MCF 10A (cell line): ENCODE results near the gene IGF1. TPM values are rescaled to one million over a fixed set of nuclear protein-coding genes. Genes with fewer than 3 reads are reported as not detected.
"Not testable (repeated sequence)": the region's sequence is repeated elsewhere in the genome, so short reads cannot be mapped to it uniquely, and the experiment has no call there.

Experiments used
- BruUV-seq: library from RNA; stranded (reverse); fragments of 400-500 nt; replicated peaks from 2 replicates; lab custom pipeline; 2021; lab: Mats Ljungman, UMichigan
- CTCF ChIA-PET: fragments of 300-600 bp; sonication (Branson Sonifier 250); formaldehyde crosslinking; extraction: SDS; loops from one replicate; lab custom pipeline; 2021; ENCODE audit warnings: antibody characterized with exemption, inconsistent platforms; lab: Yijun Ruan, JAX
- POLR2A ChIA-PET: fragments of 300-600, 350-650 bp; sonication (Branson Sonifier 250); formaldehyde crosslinking; extraction: SDS; loops from one replicate; lab custom pipeline; 2020; ENCODE audit warnings: antibody characterized with exemption, inconsistent platforms; lab: Yijun Ruan, JAX
- DNase-seq: peaks from one replicate; pipeline ENCODE4 v3.0.0-alpha.2; 2018; ENCODE audit not compliant: unreplicated experiment
- H3K27ac Mint-ChIP-seq: one replicate; pipeline ENCODE4 v1.8.0; 2022; ENCODE audit warnings: mild to moderate bottlenecking, low read depth, mixed read lengths; ENCODE audit not compliant: unreplicated experiment
- H3K27me3 Mint-ChIP-seq: one replicate; pipeline ENCODE4 v1.8.0; 2022; ENCODE audit warnings: mixed read lengths; ENCODE audit not compliant: insufficient read depth, unreplicated experiment
- H3K36me3 Mint-ChIP-seq: one replicate; pipeline ENCODE4 v1.8.0; 2022; ENCODE audit warnings: mild to moderate bottlenecking, moderate library complexity, mixed read lengths; ENCODE audit not compliant: insufficient read depth, unreplicated experiment
- H3K4me1 Mint-ChIP-seq: one replicate; pipeline ENCODE4 v1.8.0; 2022; ENCODE audit warnings: mixed read lengths; ENCODE audit not compliant: insufficient read depth, unreplicated experiment
- H3K4me3 Mint-ChIP-seq: one replicate; pipeline ENCODE4 v1.8.0; 2022; ENCODE audit warnings: mild to moderate bottlenecking, moderate library complexity, mixed read lengths; ENCODE audit not compliant: unreplicated experiment
- H3K9me3 Mint-ChIP-seq: one replicate; pipeline ENCODE4 v1.8.0; 2022; ENCODE audit warnings: mixed read lengths; ENCODE audit not compliant: unreplicated experiment
- intact Hi-C: fragments of 100-400 bp; cut with micrococcal nuclease; formaldehyde crosslinking; loops from 2 replicates; pipeline ENCODE4 v1.14.1; 2022
- total RNA-seq: library from RNA; stranded (reverse); gene quantifications from 2 replicates; pipeline ENCODE4 v1.2.3, GENCODE V29; 2022
- TF ChIP-seq, protein P1 (sequence below): fragments of 200-600 bp; IDR thresholded peaks from one replicate; pipeline ENCODE4 v1.8.0; 2022; ENCODE audit warnings: antibody characterized with exemption, mild to moderate bottlenecking; ENCODE audit not compliant: unreplicated experiment

Gene IGF1
- total RNA-seq, 1 experiment from 2014 or later, result not detected

DNA sequence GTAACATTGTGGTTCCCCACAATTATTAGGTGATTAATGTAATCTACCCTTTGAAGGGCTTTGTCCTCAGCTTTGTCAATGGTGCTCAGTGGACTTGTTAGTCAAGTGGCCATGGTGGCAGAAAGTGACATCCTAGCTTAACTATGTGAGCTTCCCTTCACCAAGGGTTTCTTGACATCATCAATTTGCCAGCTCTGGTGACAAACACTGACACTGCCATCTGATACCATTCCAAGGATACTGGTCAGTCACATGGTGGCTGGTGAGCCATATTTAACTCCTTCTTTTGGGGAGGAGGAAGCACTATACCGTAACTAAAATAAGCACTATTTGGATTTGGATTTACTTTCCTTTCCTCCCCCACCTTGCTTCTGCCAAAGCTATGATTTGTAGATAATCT, 115.7 kb downstream of the IGF1 start:
- ChIA-PET POLR2A (interaction anchor here (0.6 kb wide), 1 partner anchor 13 kb away, joined by 3 read pairs; no protein-coding TSS in a partner anchor), CTCF (interaction anchor here (0.6 kb wide), 1 partner anchor 20 kb away, joined by 3 read pairs; no protein-coding TSS in a partner anchor)

DNA sequence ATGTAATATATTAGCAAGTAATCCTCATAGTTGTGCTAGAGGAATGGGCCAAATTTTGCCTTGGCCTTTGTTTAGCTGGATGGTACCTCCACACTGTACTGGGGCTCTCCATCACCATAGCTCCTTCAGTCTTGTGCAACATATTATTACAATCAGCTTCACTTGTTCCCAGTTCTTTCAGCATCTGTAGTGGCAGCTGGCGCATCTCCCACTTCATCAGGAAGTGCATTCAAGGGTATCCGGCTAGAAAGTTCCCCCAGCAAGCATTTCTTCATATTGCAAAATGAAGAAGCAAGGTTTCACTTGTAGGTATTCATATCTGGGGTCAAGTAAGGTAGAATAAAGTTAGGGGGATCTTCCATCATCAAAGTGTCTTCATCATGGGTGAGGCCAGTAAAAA, 123.7 kb downstream of the IGF1 start:
- Mint-ChIP-seq H3K4me1 (no peaks in the 10 kb centered on the region), H3K27me3 (no peaks in the 10 kb centered on the region), H3K27ac (no peak overlapping the region), H3K4me3 (no peak overlapping the region), H3K36me3 (no peaks in the 10 kb centered on the region), H3K9me3 (peaks cover 25% of the 10 kb centered on the region)
- POLR2A ChIA-PET, result no interaction called here
- TF ChIP-seq, protein P1, sequence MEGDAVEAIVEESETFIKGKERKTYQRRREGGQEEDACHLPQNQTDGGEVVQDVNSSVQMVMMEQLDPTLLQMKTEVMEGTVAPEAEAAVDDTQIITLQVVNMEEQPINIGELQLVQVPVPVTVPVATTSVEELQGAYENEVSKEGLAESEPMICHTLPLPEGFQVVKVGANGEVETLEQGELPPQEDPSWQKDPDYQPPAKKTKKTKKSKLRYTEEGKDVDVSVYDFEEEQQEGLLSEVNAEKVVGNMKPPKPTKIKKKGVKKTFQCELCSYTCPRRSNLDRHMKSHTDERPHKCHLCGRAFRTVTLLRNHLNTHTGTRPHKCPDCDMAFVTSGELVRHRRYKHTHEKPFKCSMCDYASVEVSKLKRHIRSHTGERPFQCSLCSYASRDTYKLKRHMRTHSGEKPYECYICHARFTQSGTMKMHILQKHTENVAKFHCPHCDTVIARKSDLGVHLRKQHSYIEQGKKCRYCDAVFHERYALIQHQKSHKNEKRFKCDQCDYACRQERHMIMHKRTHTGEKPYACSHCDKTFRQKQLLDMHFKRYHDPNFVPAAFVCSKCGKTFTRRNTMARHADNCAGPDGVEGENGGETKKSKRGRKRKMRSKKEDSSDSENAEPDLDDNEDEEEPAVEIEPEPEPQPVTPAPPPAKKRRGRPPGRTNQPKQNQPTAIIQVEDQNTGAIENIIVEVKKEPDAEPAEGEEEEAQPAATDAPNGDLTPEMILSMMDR, result no peak
- BruUV-seq, result no TSS peak
- CTCF ChIA-PET, result interaction anchor here (0.6 kb wide), 1 partner anchor 128 kb away, joined by 3 read pairs; no protein-coding TSS in a partner anchor
- DNase-seq, result no peak
- intact Hi-C loops, result no loop called here

More for the DNA sequence above, 115.7 kb downstream of the IGF1 start:
- H3K4me3 Mint-ChIP-seq, result no peak overlapping the region
- H3K4me1 Mint-ChIP-seq, result no peaks in the 10 kb centered on the region
- no peaks in the 10 kb centered on the region for H3K36me3 Mint-ChIP-seq
- H3K9me3 Mint-ChIP-seq, result peaks cover 7% of the 10 kb centered on the region
- intact Hi-C loops, result no loop called here
- no peak overlapping the region for H3K27ac Mint-ChIP-seq
- no peak for DNase-seq
- BruUV-seq, result no TSS peak
- TF ChIP-seq, protein P1, result no peak
- no peaks in the 10 kb centered on the region for H3K27me3 Mint-ChIP-seq

DNA sequence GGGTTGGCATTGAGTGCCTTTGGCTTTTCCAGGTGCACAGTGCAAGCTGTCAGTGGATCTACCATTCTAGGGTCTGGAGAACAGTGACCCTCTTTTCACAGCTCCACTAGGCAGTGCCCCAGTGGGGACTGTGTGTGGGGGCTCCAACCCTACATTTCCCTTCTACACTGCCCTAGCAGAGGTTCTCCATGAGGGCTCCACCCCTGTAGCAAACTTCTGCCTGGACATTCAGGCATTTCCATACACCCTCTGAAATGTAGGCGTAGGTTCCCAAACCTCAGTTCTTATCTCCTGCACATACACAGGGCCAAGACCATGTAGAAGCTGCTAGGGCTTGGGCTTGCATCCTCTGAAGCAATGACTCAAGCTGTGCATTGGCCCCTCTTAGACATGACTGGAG, 126.1 kb downstream of the IGF1 start:
- peaks cover 19% of the 10 kb centered on the region for H3K9me3 Mint-ChIP-seq
- BruUV-seq, H3K27ac Mint-ChIP-seq, H3K4me3 Mint-ChIP-seq, H3K4me1 Mint-ChIP-seq, H3K27me3 Mint-ChIP-seq, POLR2A ChIA-PET, DNase-seq, H3K36me3 Mint-ChIP-seq, CTCF ChIA-PET, intact Hi-C loops: not testable (repeated sequence)

DNA sequence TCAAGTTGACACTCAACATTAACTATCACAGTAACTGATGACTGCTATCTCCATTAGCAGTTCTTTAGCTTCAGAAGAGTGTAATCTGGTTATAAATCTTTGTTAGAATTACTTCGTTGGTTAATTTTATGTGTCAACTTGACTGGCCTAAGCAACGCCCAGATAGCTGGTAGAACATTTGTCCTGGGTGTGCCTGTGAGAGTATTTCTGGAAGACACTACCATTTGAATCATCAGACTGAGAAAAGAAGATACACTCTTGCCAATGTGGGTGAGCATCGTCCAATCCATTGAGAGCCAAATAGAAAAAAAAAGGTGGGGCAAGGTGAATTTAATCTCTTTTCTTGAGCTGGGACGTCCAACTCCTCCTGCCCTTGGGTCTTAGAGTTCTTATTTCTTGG, 129.0 kb downstream of the IGF1 start:
- Mint-ChIP-seq H3K36me3 (no peaks in the 10 kb centered on the region), H3K27me3 (no peaks in the 10 kb centered on the region), H3K27ac (no peak overlapping the region), H3K4me3 (no peak overlapping the region), H3K4me1 (no peaks in the 10 kb centered on the region), H3K9me3 (peaks cover 19% of the 10 kb centered on the region)
- POLR2A ChIA-PET, result interaction anchor here (0.6 kb wide), 1 partner anchor 14 kb away, joined by 3 read pairs; no protein-coding TSS in a partner anchor
- TF ChIP-seq, protein P1, result no peak
- intact Hi-C loops, result no loop called here
- CTCF ChIA-PET, result interaction anchor here (0.6 kb wide), 1 partner anchor 42 kb away, joined by 3 read pairs; no protein-coding TSS in a partner anchor
- DNase-seq, result no peak
- no TSS peak for BruUV-seq
